Measurements from ENCODE around the gene CEP89.

- TF ChIP-seq POLR2AphosphoS5 (IDR thresholded peaks at IDR 0.05; ENCODE audit: low read depth, low read length) (no peak), CTCF (IDR thresholded peaks at IDR 0.05) (no peak)
Observed at GRCh38 chr19:32935629-32936028, 36.1 kb downstream of the CEP89 start.
